Measurements from ENCODE around the gene CCT6B. TPM values are rescaled to one million over a fixed set of nuclear protein-coding genes. Genes with fewer than 3 reads are reported as not detected.

The CCT6B gene
- total RNA-seq, 5 donors from 2014 or later (not counting 1 experiment from before 2014, with no cell fraction given): 1.3 to 3.2 (median 2.4) TPM

GRCh38 chr17:34993031-34993430 lies 31.8 kb upstream of the CCT6B start:
- Mint-ChIP-seq H3K9me3 (no peaks in the 10 kb centered on the region), H3K36me3 (peaks cover 63% of the 10 kb centered on the region), H3K4me3 (no peak overlapping the region), H3K27me3 (no peaks in the 10 kb centered on the region), H3K4me1 (peaks cover 5 to 7% (median 6%) of the 10 kb centered on the region in 3 donors), H3K27ac (no peak overlapping the region)
- ATAC-seq (replicated peaks in 1 of 4): no peak
- peaks cover 19 to 95% of the 10 kb centered on the region in 2 donors for H3K36me3 ChIP-seq (ENCODE audit: control insufficient read depth in 2 of 2, extremely low read depth in 1 of 2, insufficient read depth in 1 of 2, low read length in 1 of 2)
- no peak overlapping the region for H3K4me3 ChIP-seq (ENCODE audit: control insufficient read depth in 1 of 2, extremely low read depth in 1 of 2, low read length in 1 of 2)
- no peaks in the 10 kb centered on the region for H3K9me3 ChIP-seq
- no peaks in the 10 kb centered on the region for H3K27me3 ChIP-seq (replicated peaks in 1 of 2; ENCODE audit: control insufficient read depth in 2 of 2, extremely low read depth in 1 of 2, insufficient read depth in 2 of 2, low read length in 1 of 2)
- WGBS (ENCODE audit: insufficient coverage): 56% methylated on average over 1 of the region's 2 CpGs
- no peak for DNase-seq
- CTCF ChIA-PET: interaction anchor here in 1 of 2 donors (0.7 kb wide), 1 partner anchor 98 kb away, joined by 3 read pairs; no protein-coding TSS in a partner anchor
- peaks cover 0 to 1% of the 10 kb centered on the region in 2 experiments for H3K4me1 ChIP-seq (ENCODE audit: control insufficient read depth in 1 of 2, extremely low read depth in 1 of 2, insufficient read depth in 2 of 2, low read length in 2 of 2)
- H3K27ac ChIP-seq (ENCODE audit: low read length): no peak overlapping the region
- POLR2A ChIA-PET: interaction anchor here in 1 of 2 donors (0.6 kb wide), 1 partner anchor 30 kb away, joined by 3 read pairs; no protein-coding TSS in a partner anchor

- Mint-ChIP-seq H3K9me3 (no peaks in the 10 kb centered on the region), H3K4me1 (peaks cover 4 to 8% (median 7%) of the 10 kb centered on the region in 3 donors), H3K27ac (no peak overlapping the region), H3K4me3 (no peak overlapping the region), H3K27me3 (no peaks in the 10 kb centered on the region), H3K36me3 (peaks cover 70% of the 10 kb centered on the region)
- H3K27me3 ChIP-seq (replicated peaks in 1 of 2; ENCODE audit: control insufficient read depth in 2 of 2, extremely low read depth in 1 of 2, insufficient read depth in 2 of 2, low read length in 1 of 2): no peaks in the 10 kb centered on the region
- ChIA-PET POLR2A (interaction anchor here in 1 of 2 donors (0.5 to 0.6 kb wide), 2 partner anchors 9 to 14 kb away, joined by 4 to 5 read pairs; no protein-coding TSS in a partner anchor), CTCF (interaction anchor here in 1 of 2 donors (0.6 kb wide), 1 partner anchor 124 kb away, joined by 4 read pairs; no protein-coding TSS in a partner anchor)
- no peak for ATAC-seq (replicated peaks in 1 of 4)
- no peak overlapping the region for H3K27ac ChIP-seq (ENCODE audit: low read length)
- no peaks in the 10 kb centered on the region for H3K4me1 ChIP-seq (ENCODE audit: control insufficient read depth in 1 of 2, extremely low read depth in 1 of 2, insufficient read depth in 2 of 2, low read length in 2 of 2)
- H3K9me3 ChIP-seq: no peaks in the 10 kb centered on the region
- peaks cover 19 to 93% of the 10 kb centered on the region in 2 donors for H3K36me3 ChIP-seq (ENCODE audit: control insufficient read depth in 2 of 2, extremely low read depth in 1 of 2, insufficient read depth in 1 of 2, low read length in 1 of 2)
- no peak for DNase-seq
- no CpG with 5 or more reads among the region's 3 CpGs for WGBS (ENCODE audit: insufficient coverage)
- no peak overlapping the region for H3K4me3 ChIP-seq (ENCODE audit: control insufficient read depth in 1 of 2, extremely low read depth in 1 of 2, low read length in 1 of 2)
Observed at GRCh38 chr17:34991606-34992005, 30.3 kb upstream of the CCT6B start.

- DNase-seq (no peak), ATAC-seq (replicated peaks in 1 of 4) (no peak)
- 77% methylated on average over 4 of the region's 6 CpGs for WGBS (ENCODE audit: insufficient coverage)
- ChIA-PET POLR2A (interaction anchor here in 1 of 2 donors (0.5 kb wide), 1 partner anchor 8 kb away, joined by 5 read pairs; no protein-coding TSS in a partner anchor), CTCF (interaction anchor here (0.6 to 0.7 kb wide), 2 partner anchors 50 to 125 kb away, joined by 3 to 4 read pairs; no protein-coding TSS in a partner anchor)
- Mint-ChIP-seq H3K36me3 (peaks cover 71% of the 10 kb centered on the region), H3K4me3 (no peak overlapping the region), H3K4me1 (peaks cover 9% of the 10 kb centered on the region in 3 donors), H3K27me3 (no peaks in the 10 kb centered on the region), H3K9me3 (no peaks in the 10 kb centered on the region), H3K27ac (no peak overlapping the region)
- Histone ChIP-seq H3K36me3 (ENCODE audit: control insufficient read depth in 2 of 2, extremely low read depth in 1 of 2, insufficient read depth in 1 of 2, low read length in 1 of 2) (peaks cover 19 to 91% of the 10 kb centered on the region in 2 donors), H3K4me3 (ENCODE audit: control insufficient read depth in 1 of 2, extremely low read depth in 1 of 2, low read length in 1 of 2) (no peak overlapping the region), H3K27me3 (replicated peaks in 1 of 2; ENCODE audit: control insufficient read depth in 2 of 2, extremely low read depth in 1 of 2, insufficient read depth in 2 of 2, low read length in 1 of 2) (no peaks in the 10 kb centered on the region), H3K9me3 (no peaks in the 10 kb centered on the region), H3K4me1 (ENCODE audit: control insufficient read depth in 1 of 2, extremely low read depth in 1 of 2, insufficient read depth in 2 of 2, low read length in 2 of 2) (no peaks in the 10 kb centered on the region), H3K27ac (ENCODE audit: low read length) (no peak overlapping the region)
Observed at GRCh38 chr17:34990921-34991365, 29.7 kb upstream of the CCT6B start.

DNA sequence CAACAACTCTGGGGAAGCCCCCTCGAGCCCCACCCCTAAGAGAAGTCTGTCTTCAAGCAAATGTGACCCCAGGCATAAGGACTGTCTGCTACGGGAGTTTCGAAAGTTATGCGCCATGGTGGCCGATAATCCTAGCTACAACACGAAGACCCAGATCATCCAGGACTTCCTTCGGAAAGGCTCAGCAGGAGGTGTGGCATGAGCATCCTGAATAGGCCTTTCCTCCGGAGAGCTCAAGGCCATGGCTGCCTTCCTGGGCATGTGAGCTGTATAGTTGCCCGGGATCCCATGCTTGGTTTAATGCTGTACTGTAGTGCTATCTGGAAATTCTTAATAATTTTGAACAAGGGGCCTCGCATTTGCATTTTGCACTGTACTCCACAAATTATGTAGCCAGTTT lies 28.2 kb upstream of the CCT6B start:
- ChIA-PET CTCF (no interaction called here), POLR2A (no interaction called here)
- 98% methylated on average over 7 of the region's 10 CpGs for WGBS (ENCODE audit: insufficient coverage)
- H3K27me3 Mint-ChIP-seq: no peaks in the 10 kb centered on the region
- H3K4me3 ChIP-seq (ENCODE audit: control insufficient read depth in 1 of 2, extremely low read depth in 1 of 2, low read length in 1 of 2): no peak overlapping the region
- ATAC-seq (replicated peaks in 1 of 4) (no peak), DNase-seq (no peak)
- no peak overlapping the region for H3K4me3 Mint-ChIP-seq
- H3K9me3 ChIP-seq: no peaks in the 10 kb centered on the region
- no peaks in the 10 kb centered on the region for H3K9me3 Mint-ChIP-seq
- H3K4me1 Mint-ChIP-seq: peaks cover 14 to 23% (median 16%) of the 10 kb centered on the region in 3 donors
- no peaks in the 10 kb centered on the region for H3K4me1 ChIP-seq (ENCODE audit: control insufficient read depth in 1 of 2, extremely low read depth in 1 of 2, insufficient read depth in 2 of 2, low read length in 2 of 2)
- peaks cover 19 to 80% of the 10 kb centered on the region in 2 donors for H3K36me3 ChIP-seq (ENCODE audit: control insufficient read depth in 2 of 2, extremely low read depth in 1 of 2, insufficient read depth in 1 of 2, low read length in 1 of 2)
- no peak overlapping the region for H3K27ac ChIP-seq (ENCODE audit: low read length)
- no peak overlapping the region for H3K27ac Mint-ChIP-seq
- peaks cover 73% of the 10 kb centered on the region for H3K36me3 Mint-ChIP-seq
- H3K27me3 ChIP-seq (replicated peaks in 1 of 2; ENCODE audit: control insufficient read depth in 2 of 2, extremely low read depth in 1 of 2, insufficient read depth in 2 of 2, low read length in 1 of 2): no peaks in the 10 kb centered on the region

DNA sequence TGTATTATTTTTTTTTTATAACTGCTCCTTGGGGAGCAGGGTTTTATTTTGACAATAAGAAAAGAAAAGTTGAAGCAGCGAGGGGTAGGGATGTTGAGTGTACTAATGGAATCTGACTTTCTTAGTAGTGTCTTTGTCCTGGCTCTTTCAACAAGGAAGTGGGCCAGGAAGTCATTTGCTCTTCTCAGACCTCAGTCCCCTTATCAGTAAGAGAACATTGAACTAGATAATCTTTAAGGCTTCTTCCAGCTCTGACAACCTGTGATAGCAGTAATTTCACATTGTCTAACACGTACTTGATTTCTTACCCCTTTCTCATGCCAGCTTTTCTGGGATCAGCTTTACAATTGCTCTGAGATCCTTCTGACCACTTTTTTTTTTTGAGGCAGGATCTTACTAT lies 27.4 kb upstream of the CCT6B start:
- H3K4me3 Mint-ChIP-seq: no peak overlapping the region
- Histone ChIP-seq H3K27me3 (replicated peaks in 1 of 2; ENCODE audit: control insufficient read depth in 2 of 2, extremely low read depth in 1 of 2, insufficient read depth in 2 of 2, low read length in 1 of 2) (no peaks in the 10 kb centered on the region), H3K36me3 (ENCODE audit: control insufficient read depth in 2 of 2, extremely low read depth in 1 of 2, insufficient read depth in 1 of 2, low read length in 1 of 2) (peaks cover 15 to 75% of the 10 kb centered on the region in 2 donors), H3K27ac (ENCODE audit: low read length) (no peak overlapping the region), H3K4me1 (ENCODE audit: control insufficient read depth in 1 of 2, extremely low read depth in 1 of 2, insufficient read depth in 2 of 2, low read length in 2 of 2) (no peaks in the 10 kb centered on the region), H3K4me3 (ENCODE audit: control insufficient read depth in 1 of 2, extremely low read depth in 1 of 2, low read length in 1 of 2) (no peak overlapping the region), H3K9me3 (no peaks in the 10 kb centered on the region)
- peaks cover 22 to 31% (median 25%) of the 10 kb centered on the region in 3 donors for H3K4me1 Mint-ChIP-seq
- H3K36me3 Mint-ChIP-seq: peaks cover 68% of the 10 kb centered on the region
- DNase-seq (no peak), ATAC-seq (replicated peaks in 1 of 4) (no peak)
- 100% methylated on average over 1 of the region's 2 CpGs for WGBS (ENCODE audit: insufficient coverage)
- no peaks in the 10 kb centered on the region for H3K27me3 Mint-ChIP-seq
- CTCF ChIA-PET: interaction anchor here in 1 of 2 donors (0.7 kb wide), 1 partner anchor 11 kb away, joined by 3 read pairs; no protein-coding TSS in a partner anchor
- H3K9me3 Mint-ChIP-seq: no peaks in the 10 kb centered on the region
- H3K27ac Mint-ChIP-seq: no peak overlapping the region
- POLR2A ChIA-PET: interaction anchor here in 1 of 2 donors (0.6 to 0.7 kb wide), 2 partner anchors 16 to 831 kb away, joined by 3 to 5 read pairs; no protein-coding TSS in a partner anchor

DNA sequence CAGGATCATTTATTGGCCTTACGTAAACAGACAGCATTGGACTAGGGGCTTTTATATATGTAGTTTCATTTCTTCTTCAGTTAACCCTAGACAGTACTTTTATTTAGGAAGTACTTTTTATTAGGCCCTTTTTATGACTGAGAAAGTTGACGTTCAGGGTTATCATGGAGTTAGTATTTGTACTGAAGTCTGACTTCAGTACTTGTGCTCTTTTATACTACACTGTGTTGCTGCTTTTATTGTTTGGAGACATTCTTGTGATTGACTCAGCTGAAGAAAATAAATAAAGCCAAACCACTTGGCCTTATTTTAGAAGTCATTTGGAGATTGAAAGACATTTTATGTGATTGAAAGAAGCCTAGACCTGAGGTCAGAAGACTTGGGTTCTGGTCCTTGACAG lies 26.0 kb upstream of the CCT6B start:
- Mint-ChIP-seq H3K4me3 (no peak overlapping the region), H3K4me1 (peaks cover 35 to 43% (median 38%) of the 10 kb centered on the region in 3 donors), H3K36me3 (peaks cover 63% of the 10 kb centered on the region), H3K27ac (no peak overlapping the region), H3K9me3 (no peaks in the 10 kb centered on the region), H3K27me3 (no peaks in the 10 kb centered on the region)
- H3K27me3 ChIP-seq (replicated peaks in 1 of 2; ENCODE audit: control insufficient read depth in 2 of 2, extremely low read depth in 1 of 2, insufficient read depth in 2 of 2, low read length in 1 of 2): no peaks in the 10 kb centered on the region
- no CpG with 5 or more reads among the region's 2 CpGs for WGBS (ENCODE audit: insufficient coverage)
- ATAC-seq (replicated peaks in 1 of 4): no peak
- no peak overlapping the region for H3K27ac ChIP-seq (ENCODE audit: low read length)
- H3K9me3 ChIP-seq: no peaks in the 10 kb centered on the region
- no peak overlapping the region for H3K4me3 ChIP-seq (ENCODE audit: control insufficient read depth in 1 of 2, extremely low read depth in 1 of 2, low read length in 1 of 2)
- peaks cover 2 to 7% of the 10 kb centered on the region in 2 experiments for H3K4me1 ChIP-seq (ENCODE audit: control insufficient read depth in 1 of 2, extremely low read depth in 1 of 2, insufficient read depth in 2 of 2, low read length in 2 of 2)
- peaks cover 15 to 61% of the 10 kb centered on the region in 2 donors for H3K36me3 ChIP-seq (ENCODE audit: control insufficient read depth in 2 of 2, extremely low read depth in 1 of 2, insufficient read depth in 1 of 2, low read length in 1 of 2)
- no peak for DNase-seq
- ChIA-PET POLR2A (no interaction called here), CTCF (no interaction called here)
